SK-N-SH (cell line): Measurements from ENCODE around the gene PPP2R1B.

Experiments used
- CTCF ChIP-seq: fragments of 200-600 bp; sonication (generic); IDR thresholded peaks from 2 replicates; pipeline ENCODE4 v1.6.1; 2017; ENCODE audit warnings: antibody characterized with exemption, mild to moderate bottlenecking, moderate library complexity
- ELF1 ChIP-seq: IDR thresholded peaks from 2 replicates; pipeline ENCODE4 v1.4.0; 2012
- EZH2phosphoT487 ChIP-seq: fragments of 200-600 bp; sonication (generic); IDR thresholded peaks from 2 replicates; pipeline ENCODE4 v1.6.1; 2017; ENCODE audit warnings: low read depth, mixed run types, mild to moderate bottlenecking, antibody characterized with exemption, moderate library complexity, borderline replicate concordance
- PBX3 ChIP-seq: IDR thresholded peaks from 2 replicates; pipeline ENCODE4; 2012
- POLR2AphosphoS5 ChIP-seq: IDR thresholded peaks from 2 replicates; pipeline ENCODE4 v1.6.1; 2012; ENCODE audit warnings: low read depth, low read length
- RAD21 ChIP-seq: IDR thresholded peaks from 2 replicates; pipeline ENCODE4 v1.6.1; 2012; ENCODE audit warnings: mild to moderate bottlenecking, low read length
- REST ChIP-seq: IDR thresholded peaks from 2 replicates; pipeline ENCODE4 v1.6.1; 2012; ENCODE audit warnings: mild to moderate bottlenecking, low read depth, low read length, moderate library complexity
- RFX5 ChIP-seq: IDR thresholded peaks from 2 replicates; pipeline ENCODE4 v1.6.1; 2012; ENCODE audit warnings: mild to moderate bottlenecking, improper control_type of control experiment, low read length
- SIN3A ChIP-seq: IDR thresholded peaks from 2 replicates; pipeline ENCODE4 v1.6.1; 2012; ENCODE audit warnings: low read depth, mild to moderate bottlenecking, low read length, moderate library complexity, borderline replicate concordance
- SMC3 ChIP-seq: IDR thresholded peaks from 2 replicates; pipeline ENCODE4 v1.6.1; 2012; ENCODE audit warnings: low read depth, low read length, improper control_type of control experiment
- TAF1 ChIP-seq: IDR thresholded peaks from 2 replicates; pipeline ENCODE4 v1.6.1; 2012; ENCODE audit warnings: low read depth, mild to moderate bottlenecking, low read length, moderate library complexity, borderline replicate concordance
- USF2 ChIP-seq: fragments of 150-350 bp; IDR thresholded peaks from 2 replicates; pipeline ENCODE4 v1.6.1; 2017; ENCODE audit warnings: antibody characterized with exemption, low read length, low read depth, borderline replicate concordance
- YY1 ChIP-seq: IDR thresholded peaks from 2 replicates; pipeline ENCODE4 v1.4.0; 2012; ENCODE audit warnings: low read depth, mild to moderate bottlenecking

GRCh38 chr11:111788051-111788450, 21.9 kb upstream of the PPP2R1B start:
- TF ChIP-seq USF2, result no peak
- TF ChIP-seq PBX3, result no peak
- TF ChIP-seq CTCF, result no peak
- no peak for TF ChIP-seq RFX5
- no peak for TF ChIP-seq SIN3A
- TF ChIP-seq EZH2phosphoT487, result no peak
- TF ChIP-seq RAD21, result no peak
- TF ChIP-seq TAF1, result no peak
- no peak for TF ChIP-seq REST
- TF ChIP-seq POLR2AphosphoS5, result no peak
- no peak for TF ChIP-seq ELF1
- TF ChIP-seq YY1, result no peak
- TF ChIP-seq SMC3, result no peak
